Kidney (tissue), 14 donors: ENCODE measurements around the gene THSD4. TPM values are rescaled to one million over a fixed set of nuclear protein-coding genes. Genes with fewer than 3 reads are reported as not detected.

Experiments used
- DNase-seq, 5 donors: peaks; one replicate each; pipeline ENCODE4 v3.0.0-alpha.2; 2013 to 2020
- FAIRE-seq: peaks from 2 replicates; lab custom pipeline; 2012; peaks lifted over from hg19 to GRCh38; lab: Jason Lieb, UNC
- H3K27ac ChIP-seq, 2 donors: one replicate each; pipeline ENCODE4 v1.7.0; 2013; ENCODE audit warnings: low read depth in 2 of 2, low read length in 2 of 2, inconsistent platforms in 1 of 2
- H3K27me3 ChIP-seq: one replicate; pipeline ENCODE4 v1.7.1; 2013; ENCODE audit warnings: low read length, inconsistent platforms; ENCODE audit not compliant: control insufficient read depth, insufficient read depth
- H3K36me3 ChIP-seq, 3 donors: one replicate each; pipeline versions ENCODE4 v1.7.0 to v1.7.1; 2013; ENCODE audit warnings: low read length in 3 of 3, control low read depth in 1 of 3, inconsistent platforms in 1 of 3; ENCODE audit not compliant: insufficient read depth in 3 of 3, control insufficient read depth in 2 of 3
- H3K4me1 ChIP-seq, 3 donors: one replicate each; pipeline versions ENCODE4 v1.7.0 to v1.7.1; 2013; ENCODE audit warnings: low read length in 3 of 3, inconsistent platforms in 1 of 3, low read depth in 1 of 3; ENCODE audit not compliant: control insufficient read depth in 2 of 3, insufficient read depth in 2 of 3
- H3K4me3 ChIP-seq, 3 donors: one replicate each; pipeline versions ENCODE4 v1.7.0 to v1.8.1; 2013; ENCODE audit warnings: low read length in 3 of 3, control low read depth in 1 of 3, inconsistent platforms in 1 of 3
- H3K9ac ChIP-seq, 3 donors: one replicate each; pipeline versions ENCODE4 v1.7.0 to v1.7.1; 2013; ENCODE audit warnings: low read length in 3 of 3, control low read depth in 1 of 3, inconsistent platforms in 1 of 3
- H3K9me3 ChIP-seq, 3 donors: one replicate each; pipeline versions ENCODE4 v1.7.0 to v1.7.1; 2013; ENCODE audit warnings: low read length in 3 of 3, control low read depth in 1 of 3, inconsistent platforms in 1 of 3; ENCODE audit not compliant: control insufficient read depth in 2 of 3, insufficient read depth in 1 of 3
- intact Hi-C: fragments of 100-400 bp; cut with DNase I; formaldehyde crosslinking; loops from one replicate; pipeline ENCODE4 v1.11.1; 2022
- polyA plus RNA-seq: library from polyadenylated mRNA; stranded (reverse); fragments of 350-450 nt; fragmentation: Illumina TruSeq; extraction: RNeasy Lipid Tissue Mini Kit (QIAGEN cat#74804); gene quantifications from one replicate; pipeline ENCODE4 v1.2.3, GENCODE V29; 2014; ENCODE audit warnings: low read depth, low replicate concordance; ENCODE audit not compliant: insufficient read depth
- total RNA-seq: library from RNA; stranded (reverse); fragmentation: NEBNext Ultra II Directional; extraction: Animal tissue kit (Norgen Biotek cat#: 25700); gene quantifications from one replicate; pipeline ENCODE4 v1.2.1, GENCODE V29; 2021
- TF ChIP-seq, protein P1 (sequence below): IDR thresholded peaks from 3 replicates; pipeline ENCODE4 v1.5.1; 2012; ENCODE audit warnings: mild to moderate bottlenecking, moderate library complexity, borderline replicate concordance; ENCODE audit not compliant: insufficient read depth; ENCODE audit errors: extremely low read depth
- donor health status: control.
- donor health status: control.
- donor health status: control.
- donor health status: control.
- donor health status: control.
- donor health status: DM: yes; HTN: yes; CAD: no.
- donor health status: Normal renal cell carcinoma (clear cell type).

The THSD4 gene
- total and polyA plus RNA-seq, 2 donors from 2014 or later: 9.4 to 36.3 TPM

DNA sequence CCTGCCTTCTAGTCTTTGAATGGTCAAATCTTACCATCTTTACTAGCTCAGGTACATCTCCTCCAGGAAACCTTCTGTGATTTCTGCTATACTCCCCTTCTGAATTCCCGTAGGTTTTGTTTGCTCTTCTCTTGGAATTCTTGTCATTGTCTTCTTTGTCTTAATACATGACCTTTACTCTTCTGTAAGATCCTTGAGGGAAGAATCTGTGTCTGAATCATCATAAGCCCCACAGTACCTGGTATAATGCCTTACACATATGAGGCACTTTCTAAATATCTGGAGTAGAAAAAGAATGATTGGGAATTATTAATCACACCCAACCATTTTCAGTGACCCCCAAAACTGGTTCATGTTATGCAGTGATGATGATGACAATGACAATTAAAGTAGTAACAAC, 485.0 kb downstream of the THSD4 start:
- intact Hi-C loops: no loop called here
- TF ChIP-seq, protein P1, sequence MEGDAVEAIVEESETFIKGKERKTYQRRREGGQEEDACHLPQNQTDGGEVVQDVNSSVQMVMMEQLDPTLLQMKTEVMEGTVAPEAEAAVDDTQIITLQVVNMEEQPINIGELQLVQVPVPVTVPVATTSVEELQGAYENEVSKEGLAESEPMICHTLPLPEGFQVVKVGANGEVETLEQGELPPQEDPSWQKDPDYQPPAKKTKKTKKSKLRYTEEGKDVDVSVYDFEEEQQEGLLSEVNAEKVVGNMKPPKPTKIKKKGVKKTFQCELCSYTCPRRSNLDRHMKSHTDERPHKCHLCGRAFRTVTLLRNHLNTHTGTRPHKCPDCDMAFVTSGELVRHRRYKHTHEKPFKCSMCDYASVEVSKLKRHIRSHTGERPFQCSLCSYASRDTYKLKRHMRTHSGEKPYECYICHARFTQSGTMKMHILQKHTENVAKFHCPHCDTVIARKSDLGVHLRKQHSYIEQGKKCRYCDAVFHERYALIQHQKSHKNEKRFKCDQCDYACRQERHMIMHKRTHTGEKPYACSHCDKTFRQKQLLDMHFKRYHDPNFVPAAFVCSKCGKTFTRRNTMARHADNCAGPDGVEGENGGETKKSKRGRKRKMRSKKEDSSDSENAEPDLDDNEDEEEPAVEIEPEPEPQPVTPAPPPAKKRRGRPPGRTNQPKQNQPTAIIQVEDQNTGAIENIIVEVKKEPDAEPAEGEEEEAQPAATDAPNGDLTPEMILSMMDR: no peak
- DNase-seq (no peak), FAIRE-seq (no peak)
- H3K36me3 ChIP-seq: no peaks in the 10 kb centered on the region
- no peak overlapping the region for H3K9ac ChIP-seq
- H3K27me3 ChIP-seq: no peaks in the 10 kb centered on the region
- no peak overlapping the region for H3K27ac ChIP-seq
- H3K4me3 ChIP-seq: no peak overlapping the region
- peaks cover 0 to 7% (median 4%) of the 10 kb centered on the region in 3 donors for H3K4me1 ChIP-seq
- H3K9me3 ChIP-seq: peaks cover 0 to 5% (median 0%) of the 10 kb centered on the region in 3 donors

DNA sequence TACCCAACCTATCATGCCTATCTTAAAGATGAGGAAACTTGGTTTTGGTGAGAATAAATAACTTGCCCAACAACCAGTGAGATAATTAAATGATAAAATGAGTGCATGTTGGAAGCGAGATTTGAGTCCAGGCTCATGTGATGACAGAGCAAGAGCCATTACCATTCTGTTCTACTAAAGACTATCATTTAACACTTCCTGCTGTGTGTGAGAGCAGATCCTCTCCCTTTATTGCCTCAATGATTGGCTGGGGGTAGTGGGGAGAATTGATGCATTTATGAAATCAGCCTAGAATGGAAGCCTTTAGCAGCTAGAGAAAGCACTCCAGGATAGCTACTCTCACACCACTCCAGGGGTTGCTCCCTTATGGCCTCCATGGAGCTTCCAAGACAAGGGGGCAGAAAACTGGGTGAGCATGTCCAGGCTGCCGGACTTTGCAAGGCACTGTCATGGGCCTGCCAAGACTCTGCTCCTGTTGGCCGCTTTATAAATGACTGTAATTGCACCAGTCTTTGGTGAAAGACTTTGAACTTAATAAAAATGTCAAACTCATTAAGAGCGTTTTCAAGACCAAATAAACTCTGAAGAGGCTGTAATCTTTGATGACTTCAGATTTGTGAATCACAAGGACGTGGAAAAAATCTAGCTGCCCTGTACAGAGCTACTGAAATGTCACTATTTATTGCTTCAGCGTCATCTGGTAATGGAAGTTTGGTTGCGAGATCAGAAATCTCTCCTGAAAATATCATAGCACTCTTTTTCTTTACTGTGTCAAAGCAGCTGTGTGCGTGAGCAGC, 486.0 kb downstream of the THSD4 start:
- Histone ChIP-seq H3K27me3 (no peaks in the 10 kb centered on the region), H3K9me3 (peaks cover 0 to 5% (median 0%) of the 10 kb centered on the region in 3 donors), H3K4me1 (peaks cover 0 to 7% (median 4%) of the 10 kb centered on the region in 3 donors), H3K9ac (no peak overlapping the region), H3K36me3 (no peaks in the 10 kb centered on the region), H3K4me3 (no peak overlapping the region), H3K27ac (no peak overlapping the region)
- no peak for FAIRE-seq
- TF ChIP-seq, protein P1: no peak
- peak in 1 of 5 donors; percentile 9 for DNase-seq
- intact Hi-C loops: no loop called here

DNA sequence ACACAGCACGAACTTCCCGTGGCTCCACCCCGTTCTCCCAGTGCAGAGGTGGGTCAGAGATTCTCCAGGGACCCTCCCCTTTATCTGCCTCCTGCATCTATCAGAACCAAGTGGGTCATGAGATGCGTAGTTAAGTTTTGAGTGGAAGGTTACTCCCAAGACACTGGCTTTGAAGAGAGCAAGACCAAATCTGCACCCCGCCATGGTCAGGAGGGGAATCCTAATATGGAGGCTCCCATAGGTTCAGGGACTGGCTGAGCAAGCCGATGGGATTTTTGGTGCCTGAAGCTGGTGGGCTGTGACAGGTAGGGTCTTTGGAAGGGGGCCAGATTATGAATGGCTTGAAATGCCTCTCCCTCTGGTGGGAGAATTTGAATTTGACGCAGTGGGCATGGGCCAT, 488.1 kb downstream of the THSD4 start:
- no peaks in the 10 kb centered on the region for H3K36me3 ChIP-seq
- no peak overlapping the region for H3K4me3 ChIP-seq
- H3K9ac ChIP-seq: no peak overlapping the region
- intact Hi-C loops: no loop called here
- H3K27me3 ChIP-seq: no peaks in the 10 kb centered on the region
- FAIRE-seq (no peak), DNase-seq (no peak)
- TF ChIP-seq, protein P1: no peak
- H3K4me1 ChIP-seq: peaks cover 0 to 7% (median 2%) of the 10 kb centered on the region in 3 donors
- H3K27ac ChIP-seq: no peak overlapping the region
- H3K9me3 ChIP-seq: peaks cover 0 to 5% (median 0%) of the 10 kb centered on the region in 3 donors
